Ovary (tissue), 9 donors: ENCODE results near the gene ACTR1A. TPM values are rescaled to one million over a fixed set of nuclear protein-coding genes. Genes with fewer than 3 reads are reported as not detected.

Experiments
- DNase-seq, 5 donors: peaks; one replicate each; pipeline ENCODE4 v3.0.0-alpha.2; 2019 to 2020
- H3K27ac ChIP-seq, 2 donors: fragments of 200-600 bp; one replicate each; pipeline versions ENCODE4 v1.5.1 to v1.8.0; 2019 to 2022
- H3K27me3 ChIP-seq: fragments of 200-600 bp; one replicate; pipeline ENCODE4 v1.8.0; 2022
- H3K36me3 ChIP-seq: fragments of 200-600 bp; sonication (generic); one replicate; pipeline ENCODE4 v1.5.1; 2019
- H3K4me1 ChIP-seq: one replicate; pipeline ENCODE4 v1.8.1; 2013; ENCODE audit warnings: mild to moderate bottlenecking, moderate library complexity; ENCODE audit not compliant: insufficient read depth
- H3K4me3 ChIP-seq: fragments of 200-600 bp; sonication (generic); one replicate; pipeline ENCODE4 v1.5.1; 2017
- H3K9me3 ChIP-seq, 2 donors: fragments of 200-600 bp in 1 of 2; sonication (generic) in 1 of 2; one replicate each; pipeline versions ENCODE4 v1.5.1 to v1.8.1; 2013 to 2019; ENCODE audit warnings: mild to moderate bottlenecking in 1 of 2, moderate library complexity in 1 of 2
- EP300 ChIP-seq: sonication (generic); formaldehyde crosslinking; IDR thresholded peaks from one replicate; pipeline ENCODE4 v1.6.1; 2017; ENCODE audit warnings: antibody characterized with exemption
- POLR2A ChIP-seq: fragments of 450-650 bp; IDR thresholded peaks from one replicate; pipeline ENCODE4 v1.6.1; 2017; ENCODE audit warnings: antibody characterized with exemption, mild to moderate bottlenecking, moderate library complexity
- WGBS, 3 donors: extraction: QIAGEN DNeasy Blood & Tissue Kit in 1 of 3; methylation state at CpG; one replicate each; pipeline versions ENCODE4 v1.1.5 to v1.1.7; 2013 to 2017; 5-methylcytosine and 5-hydroxymethylcytosine counted together
- intact Hi-C, 4 donors: fragments of 100-400 bp; cut with DNase I; formaldehyde crosslinking; loops; one replicate each; pipeline versions ENCODE4 v1.11.0 to v1.15.1; 2022 to 2023
- polyA plus RNA-seq, 2 donors: library from polyadenylated mRNA; stranded (reverse); fragments of 200-250 nt in 1 of 2; fragments of 350-450 nt in 1 of 2; fragmentation: Illumina TruSeq in 1 of 2; extraction: RNeasy Lipid Tissue Mini Kit (QIAGEN cat#74804) in 1 of 2; gene quantifications; one replicate each; pipeline ENCODE4 v1.2.3, GENCODE V29; 2013 to 2014
- total RNA-seq, 7 donors: library from RNA; depleted of rRNA in 2 of 7; stranded (reverse); fragments of >200 nt in 2 of 7; fragmentation: NEBNext Ultra II Directional in 3 of 7; extraction: Animal tissue kit (Norgen Biotek cat#: 25700) in 3 of 7; gene quantifications; one replicate each; pipeline versions ENCODE4 v1.1.0 to v1.2.4, GENCODE V29; 2016 to 2023
- TF ChIP-seq, protein P1 (sequence below), 3 donors: fragments of 450-650 bp in 2 of 3; fragments of 200-600 bp in 1 of 3; IDR thresholded peaks; one replicate each; pipeline versions ENCODE4 v1.5.1 to v1.8.0; 2016 to 2022; ENCODE audit warnings: antibody characterized with exemption in 3 of 3, mild to moderate bottlenecking in 1 of 3
- donor health status: DM: no; HTN: no; CAD: no; lungs with moderate emphysema.
- donor health status: DM: no; HTN: no; CAD: no.
- donor health status: Bipolar disorder and iron deficiency.
- donor health status: DM: yes; HTN: yes; CAD: no.
- donor health status: DM: no; HTN: no; CAD: no.
- donor health status: DM: yes; HTN: yes; CAD: no.

ACTR1A gene
- total and polyA plus RNA-seq, 9 donors, result 38.0 to 83.6 (median 60.1) TPM

DNA sequence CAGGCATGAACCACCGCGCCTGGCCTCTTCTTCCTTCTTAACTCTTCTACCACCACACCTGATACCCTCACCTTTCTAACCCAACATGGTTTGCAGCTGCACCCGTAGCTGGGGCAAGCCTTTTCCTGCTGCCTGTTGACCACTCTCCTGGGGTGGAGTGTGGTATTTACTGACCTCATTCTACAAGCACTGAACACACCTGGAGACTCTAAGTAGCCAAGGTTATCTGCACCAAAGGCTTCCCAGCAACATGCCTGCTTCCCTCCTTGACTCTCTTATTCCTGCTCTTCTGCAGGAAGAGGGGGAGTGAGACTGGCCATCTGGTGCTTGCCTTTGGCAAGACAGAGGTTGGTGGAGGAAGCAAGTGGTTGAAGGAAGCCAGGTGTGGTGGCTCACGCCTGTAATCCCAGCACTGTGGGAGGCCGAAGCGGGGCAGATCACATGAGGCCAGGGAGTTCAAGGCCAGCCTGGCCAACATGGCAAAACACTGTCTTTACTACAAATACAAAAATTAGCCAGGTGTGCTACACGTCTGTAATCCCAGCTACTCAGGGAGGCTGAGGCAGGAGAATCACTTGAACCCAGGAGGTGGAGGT, 10.1 kb downstream of the ACTR1A start:
- peaks cover 11% of the 10 kb centered on the region for H3K4me1 ChIP-seq
- no peaks in the 10 kb centered on the region for H3K9me3 ChIP-seq
- no peak for TF ChIP-seq POLR2A
- no peaks in the 10 kb centered on the region for H3K36me3 ChIP-seq
- no peak overlapping the region for H3K27ac ChIP-seq
- 47 to 72% (median 56%) methylated on average over 7 of the region's 7 CpGs for WGBS, 3 donors
- no peak overlapping the region for H3K4me3 ChIP-seq
- DNase-seq, result peak in 1 of 5 donors; percentile 42
- intact Hi-C loops, result no loop called here
- H3K27me3 ChIP-seq, result no peaks in the 10 kb centered on the region

DNA sequence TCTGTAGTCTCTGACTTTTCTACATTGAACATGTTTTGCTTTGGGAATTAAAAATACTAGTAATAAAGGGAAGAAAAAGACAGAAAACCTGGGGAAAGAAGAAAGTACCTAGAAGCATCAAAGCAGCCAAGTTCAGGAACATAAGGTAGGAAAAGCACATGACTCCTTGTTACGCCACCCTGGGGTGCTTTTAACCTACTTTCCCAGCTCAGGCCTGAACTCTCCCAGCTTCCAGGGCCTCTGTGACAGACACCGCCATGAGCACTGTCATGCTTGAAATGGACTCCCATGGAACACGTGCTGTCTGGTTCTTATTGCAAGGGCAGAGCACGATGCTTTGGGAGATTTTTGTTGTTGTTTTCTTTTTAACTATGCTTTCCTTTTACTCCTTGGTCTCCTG, 11.4 kb downstream of the ACTR1A start:
- no peaks in the 10 kb centered on the region for H3K9me3 ChIP-seq
- no peaks in the 10 kb centered on the region for H3K36me3 ChIP-seq
- WGBS, 3 donors, result 68 to 76% (median 68%) methylated on average over 4 of the region's 4 CpGs
- H3K27ac ChIP-seq, result no peak overlapping the region
- no peaks in the 10 kb centered on the region for H3K27me3 ChIP-seq
- peaks cover 11% of the 10 kb centered on the region for H3K4me1 ChIP-seq
- TF ChIP-seq POLR2A, result no peak
- TF ChIP-seq, protein P1, sequence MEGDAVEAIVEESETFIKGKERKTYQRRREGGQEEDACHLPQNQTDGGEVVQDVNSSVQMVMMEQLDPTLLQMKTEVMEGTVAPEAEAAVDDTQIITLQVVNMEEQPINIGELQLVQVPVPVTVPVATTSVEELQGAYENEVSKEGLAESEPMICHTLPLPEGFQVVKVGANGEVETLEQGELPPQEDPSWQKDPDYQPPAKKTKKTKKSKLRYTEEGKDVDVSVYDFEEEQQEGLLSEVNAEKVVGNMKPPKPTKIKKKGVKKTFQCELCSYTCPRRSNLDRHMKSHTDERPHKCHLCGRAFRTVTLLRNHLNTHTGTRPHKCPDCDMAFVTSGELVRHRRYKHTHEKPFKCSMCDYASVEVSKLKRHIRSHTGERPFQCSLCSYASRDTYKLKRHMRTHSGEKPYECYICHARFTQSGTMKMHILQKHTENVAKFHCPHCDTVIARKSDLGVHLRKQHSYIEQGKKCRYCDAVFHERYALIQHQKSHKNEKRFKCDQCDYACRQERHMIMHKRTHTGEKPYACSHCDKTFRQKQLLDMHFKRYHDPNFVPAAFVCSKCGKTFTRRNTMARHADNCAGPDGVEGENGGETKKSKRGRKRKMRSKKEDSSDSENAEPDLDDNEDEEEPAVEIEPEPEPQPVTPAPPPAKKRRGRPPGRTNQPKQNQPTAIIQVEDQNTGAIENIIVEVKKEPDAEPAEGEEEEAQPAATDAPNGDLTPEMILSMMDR (IDR thresholded peaks at IDR 0.05), result no peak
- no peak for TF ChIP-seq EP300
- no peak overlapping the region for H3K4me3 ChIP-seq
- intact Hi-C loops, result no loop called here
- DNase-seq, result peak in 1 of 5 donors; percentile 6

DNA sequence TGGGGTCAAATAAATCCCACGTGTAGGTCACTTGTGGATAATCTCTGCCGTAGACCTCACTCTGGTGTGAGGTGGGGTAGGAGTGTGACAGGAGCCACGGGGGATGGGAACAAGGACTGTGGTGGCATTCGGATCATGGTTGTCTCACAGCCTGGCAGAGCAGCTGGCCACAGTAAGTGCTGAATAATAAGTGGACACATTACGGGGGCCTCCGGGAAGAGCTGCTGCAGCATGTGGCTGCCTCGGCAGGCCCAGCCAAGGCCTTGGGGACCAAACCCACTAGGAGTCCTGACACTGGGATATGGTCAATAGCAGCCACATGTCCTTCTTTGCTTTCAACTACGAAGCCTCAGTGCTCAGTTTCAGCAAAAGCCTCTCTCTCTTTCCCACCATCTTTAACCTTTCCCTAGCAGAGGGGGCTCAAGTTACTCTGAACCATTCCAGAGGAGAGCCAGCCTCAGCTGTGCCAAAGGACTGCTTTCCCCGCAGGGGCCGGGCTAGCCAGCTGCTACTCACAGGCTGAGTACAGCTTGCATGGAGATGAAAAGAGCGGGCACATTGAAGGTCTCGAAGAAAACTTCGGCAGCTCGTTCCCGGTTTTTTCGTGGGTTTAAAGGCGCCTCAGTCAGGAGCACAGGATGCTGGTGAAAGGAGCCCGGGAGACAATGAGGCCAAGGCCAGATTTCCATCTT, 17.3 kb downstream of the ACTR1A start:
- H3K27ac ChIP-seq, result no peak overlapping the region
- WGBS, 3 donors, result 84 to 87% (median 86%) methylated on average over 18 of the region's 18 CpGs
- TF ChIP-seq POLR2A (no peak), EP300 (no peak)
- TF ChIP-seq, protein P1 (IDR thresholded peaks at IDR 0.05), result no peak
- no peak overlapping the region for H3K4me3 ChIP-seq
- H3K36me3 ChIP-seq, result no peaks in the 10 kb centered on the region
- H3K27me3 ChIP-seq, result no peaks in the 10 kb centered on the region
- H3K9me3 ChIP-seq, result no peaks in the 10 kb centered on the region
- intact Hi-C loops, result no loop called here
- no peaks in the 10 kb centered on the region for H3K4me1 ChIP-seq
- no peak for DNase-seq

DNA sequence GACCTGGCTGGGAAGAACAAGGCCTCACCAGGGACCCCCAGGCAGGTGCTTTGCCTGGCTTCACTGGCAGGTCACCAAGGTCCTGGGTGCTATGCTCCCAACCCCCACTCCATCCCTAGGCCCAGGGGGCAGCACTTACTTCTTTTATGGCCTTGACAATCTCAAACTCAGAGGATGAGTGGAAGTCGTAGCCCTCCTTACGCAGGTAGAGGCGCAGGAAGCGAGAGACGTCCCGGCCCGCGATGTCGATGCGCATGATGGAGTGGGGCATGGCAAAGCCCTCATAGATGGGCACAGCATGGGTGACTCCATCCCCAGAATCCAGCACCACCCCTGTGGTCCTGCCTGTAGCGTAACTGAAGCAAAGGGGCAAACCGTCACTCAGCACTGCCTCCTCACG, 18.5 kb downstream of the ACTR1A start:
- no peak for DNase-seq
- H3K4me1 ChIP-seq, result no peaks in the 10 kb centered on the region
- TF ChIP-seq POLR2A (no peak), EP300 (no peak)
- TF ChIP-seq, protein P1 (IDR thresholded peaks at IDR 0.05), result no peak
- no peak overlapping the region for H3K27ac ChIP-seq
- intact Hi-C loops, result loop anchor here in 1 of 4 donors (5.0 kb wide), 1 partner anchor 87 kb away; the partner anchor contains the start of gene NFKB2
- no peaks in the 10 kb centered on the region for H3K27me3 ChIP-seq
- H3K4me3 ChIP-seq, result no peak overlapping the region
- no peaks in the 10 kb centered on the region for H3K36me3 ChIP-seq
- H3K9me3 ChIP-seq, result no peaks in the 10 kb centered on the region
- WGBS, 3 donors, result 93 to 95% (median 95%) methylated on average over 13 of the region's 13 CpGs

DNA sequence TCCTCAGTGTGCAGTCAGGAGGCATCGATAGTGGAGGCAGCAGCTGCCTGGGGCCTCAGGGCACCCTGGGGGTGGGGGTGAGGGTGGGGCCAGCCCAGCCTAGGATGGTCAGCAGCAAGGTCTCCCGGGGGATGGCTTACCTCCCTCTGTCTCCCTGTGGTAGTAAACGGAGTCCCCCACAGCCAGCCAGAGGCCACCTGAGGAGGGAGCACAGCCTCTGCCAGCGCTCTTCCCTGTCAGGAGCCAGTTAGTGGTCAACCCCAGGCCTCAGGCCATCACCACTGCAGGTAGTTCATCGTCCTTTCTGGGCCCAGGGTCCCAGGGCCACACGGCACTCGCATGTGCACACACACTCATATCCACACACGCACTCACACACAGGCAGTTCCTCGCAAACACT, 22.1 kb downstream of the ACTR1A start:
- no peak overlapping the region for H3K4me3 ChIP-seq
- H3K27me3 ChIP-seq, result no peaks in the 10 kb centered on the region
- intact Hi-C loops, result loop anchor here in 1 of 4 donors (5.0 kb wide), 1 partner anchor 83 kb away; the partner anchor contains the start of gene NFKB2
- H3K4me1 ChIP-seq, result no peaks in the 10 kb centered on the region
- no peak for DNase-seq
- no peak overlapping the region for H3K27ac ChIP-seq
- TF ChIP-seq POLR2A, result no peak
- TF ChIP-seq EP300, result no peak
- TF ChIP-seq, protein P1 (IDR thresholded peaks at IDR 0.05), result no peak
- H3K36me3 ChIP-seq, result no peaks in the 10 kb centered on the region
- no peaks in the 10 kb centered on the region for H3K9me3 ChIP-seq
- 71 to 78% (median 73%) methylated on average over 9 of the region's 9 CpGs for WGBS, 3 donors
